GM18873 (cell line): ENCODE data around the gene PTPRN2.
"Not testable (repeated sequence)": the region's sequence is repeated elsewhere in the genome, so short reads cannot be mapped to it uniquely, and the experiment has no call there.

Experiments
- ATAC-seq: cut with Tn5 transposase; IDR thresholded peaks from one replicate; pipeline ENCODE4 v1.9.1; 2021; ENCODE audit warnings: mild to moderate bottlenecking, moderate library complexity, moderate number of reproducible peaks; ENCODE audit not compliant: unreplicated experiment, low FRiP score

Gene PTPRN2

GRCh38 chr7:158302274-158303070 is 285.2 kb downstream of the PTPRN2 start:
- no peak for ATAC-seq

DNA sequence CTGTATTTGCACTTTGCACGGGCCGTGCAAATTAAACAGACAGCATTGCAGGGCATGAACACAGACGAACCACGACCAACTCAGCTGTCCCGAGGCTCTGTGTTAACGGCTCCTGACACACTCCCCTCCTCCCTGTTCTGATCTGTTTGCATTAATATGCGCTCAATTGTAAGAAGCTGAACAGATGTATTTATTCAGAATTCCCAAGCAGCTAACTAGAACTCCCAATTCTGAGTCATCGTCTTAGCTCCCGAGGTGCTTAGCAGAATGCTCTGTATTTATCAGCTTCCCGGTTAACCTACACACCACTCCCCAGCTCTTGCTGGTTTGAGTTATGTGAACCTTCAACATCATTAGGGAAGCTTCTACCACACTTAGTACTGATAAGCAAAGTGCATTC is 286.4 kb downstream of the PTPRN2 start:
- ATAC-seq, result no peak

GRCh38 chr7:158300427-158300826 is 287.2 kb downstream of the PTPRN2 start:
- no peak for ATAC-seq

DNA sequence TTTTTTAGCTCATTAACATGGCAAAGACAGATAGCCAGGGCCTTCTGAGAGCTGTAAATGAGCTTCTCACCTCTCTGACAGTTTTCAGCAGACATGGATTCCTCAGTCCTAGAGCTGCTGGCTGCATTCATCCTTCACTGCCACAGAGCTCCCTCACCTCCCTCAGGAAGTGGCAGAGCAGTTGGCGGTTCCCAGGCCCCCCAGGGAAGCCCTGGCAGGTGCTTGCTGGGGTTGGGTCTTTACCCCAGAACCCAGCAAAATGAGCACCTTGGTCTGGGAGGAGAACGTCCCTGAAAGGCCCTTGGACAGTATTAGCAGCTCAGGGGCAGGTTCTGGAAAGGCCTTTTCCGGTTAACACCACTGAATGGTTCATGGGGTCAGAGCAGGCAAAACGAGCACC is 288.0 kb downstream of the PTPRN2 start:
- no peak for ATAC-seq

- no peak for ATAC-seq
Measured at GRCh38 chr7:158296798-158297104, 290.9 kb downstream of the PTPRN2 start.

- no peak for ATAC-seq
Measured at GRCh38 chr7:158295966-158296797, 291.4 kb downstream of the PTPRN2 start.

DNA sequence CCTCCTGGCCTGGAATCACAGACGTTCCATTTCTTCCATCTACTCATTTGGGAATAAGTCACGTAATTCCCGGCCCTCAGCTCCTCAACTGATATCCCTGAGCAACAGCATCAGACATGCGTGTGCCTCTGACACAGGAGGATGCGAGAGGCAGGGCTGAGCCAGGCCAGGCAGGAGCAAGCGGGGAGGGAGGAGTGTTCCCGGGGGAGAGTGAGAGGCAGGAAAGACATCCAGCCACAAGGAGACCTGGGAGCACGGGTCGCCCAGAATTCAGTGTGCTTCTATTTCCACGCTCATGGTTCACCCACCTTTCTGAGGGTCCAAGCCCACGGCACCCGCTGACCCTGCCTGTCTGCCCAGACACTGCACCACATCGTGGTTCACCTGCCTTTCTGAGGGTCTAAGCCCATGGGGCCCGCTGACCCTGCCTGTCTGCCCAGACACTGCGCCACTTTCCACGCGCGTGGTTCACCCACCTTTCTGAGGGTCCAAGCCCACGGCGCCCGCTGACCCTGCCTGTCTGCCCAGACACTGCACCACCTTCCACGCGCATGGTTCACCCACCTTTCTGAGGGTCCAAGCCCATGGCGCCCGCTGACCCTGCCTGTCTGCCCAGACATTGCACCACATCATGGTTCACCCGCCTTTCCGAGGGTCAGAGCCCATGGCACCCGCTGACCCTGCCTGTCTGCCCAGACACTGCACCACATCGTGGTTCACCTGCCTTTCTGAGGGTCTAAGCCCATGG is 293.0 kb downstream of the PTPRN2 start:
- not testable (repeated sequence) for ATAC-seq

DNA sequence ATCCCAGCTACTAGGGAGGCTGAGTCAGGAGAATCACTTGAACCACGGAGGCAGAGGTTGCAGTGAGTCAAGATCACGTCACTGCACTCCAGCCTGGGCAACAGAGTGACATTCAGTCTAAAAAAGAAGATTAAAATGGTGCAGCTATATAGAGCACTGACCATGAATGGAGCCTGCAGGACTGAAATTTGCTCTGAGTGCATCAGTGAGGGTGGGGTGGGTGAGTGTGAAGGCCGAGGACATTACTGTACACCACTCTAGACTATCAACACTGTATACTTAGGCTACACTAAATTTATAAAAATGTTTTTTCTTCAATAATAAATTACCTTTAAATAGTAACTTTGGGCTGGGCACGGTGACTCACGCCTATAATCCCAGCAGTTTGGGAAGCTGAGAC is 294.7 kb downstream of the PTPRN2 start:
- no peak for ATAC-seq

GRCh38 chr7:158291998-158292397 is 295.6 kb downstream of the PTPRN2 start:
- no peak for ATAC-seq

DNA sequence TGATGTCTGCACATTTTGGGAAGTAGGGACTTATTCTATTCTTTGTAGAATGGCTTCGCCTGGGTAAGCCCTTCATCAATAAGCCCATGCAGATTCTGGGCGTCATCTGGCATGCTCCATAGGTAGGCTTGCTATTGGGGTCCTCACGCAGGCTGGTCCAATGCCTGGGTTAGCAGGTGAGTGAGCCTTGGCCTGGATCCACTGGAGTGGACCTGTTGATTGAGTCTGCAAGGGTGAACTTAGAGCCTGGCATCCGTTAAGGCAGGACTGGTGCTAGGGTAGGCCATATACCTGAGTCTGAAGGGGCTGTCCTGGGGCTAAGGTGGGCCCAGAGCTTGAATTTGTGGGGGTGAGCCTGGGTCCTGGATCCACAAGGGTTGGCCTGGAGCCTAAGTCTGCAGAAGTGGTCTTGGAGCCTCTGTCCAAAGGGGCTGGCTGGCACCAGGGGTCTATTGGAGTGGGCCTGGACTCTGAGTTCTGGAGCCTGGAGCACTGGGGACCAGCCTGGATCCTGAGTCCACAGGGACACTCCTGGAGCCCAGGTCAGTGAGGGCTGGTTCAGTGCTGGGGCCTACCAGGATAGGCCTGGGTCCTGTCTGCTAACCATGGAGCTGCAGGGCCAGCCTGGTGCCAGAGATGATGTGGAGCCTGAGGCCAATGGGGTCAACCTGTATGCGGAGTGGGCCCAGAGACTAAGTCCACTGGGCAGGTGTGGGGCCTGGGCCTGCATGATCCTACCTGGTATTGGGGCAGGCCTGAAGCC is 297.7 kb downstream of the PTPRN2 start:
- ATAC-seq, result no peak

GRCh38 chr7:158289231-158289630 is 298.4 kb downstream of the PTPRN2 start:
- ATAC-seq, result no peak

GRCh38 chr7:158286210-158286609 is 301.4 kb downstream of the PTPRN2 start:
- no peak for ATAC-seq

- ATAC-seq, result no peak
Measured at GRCh38 chr7:158285383-158285770, 302.2 kb downstream of the PTPRN2 start.

DNA sequence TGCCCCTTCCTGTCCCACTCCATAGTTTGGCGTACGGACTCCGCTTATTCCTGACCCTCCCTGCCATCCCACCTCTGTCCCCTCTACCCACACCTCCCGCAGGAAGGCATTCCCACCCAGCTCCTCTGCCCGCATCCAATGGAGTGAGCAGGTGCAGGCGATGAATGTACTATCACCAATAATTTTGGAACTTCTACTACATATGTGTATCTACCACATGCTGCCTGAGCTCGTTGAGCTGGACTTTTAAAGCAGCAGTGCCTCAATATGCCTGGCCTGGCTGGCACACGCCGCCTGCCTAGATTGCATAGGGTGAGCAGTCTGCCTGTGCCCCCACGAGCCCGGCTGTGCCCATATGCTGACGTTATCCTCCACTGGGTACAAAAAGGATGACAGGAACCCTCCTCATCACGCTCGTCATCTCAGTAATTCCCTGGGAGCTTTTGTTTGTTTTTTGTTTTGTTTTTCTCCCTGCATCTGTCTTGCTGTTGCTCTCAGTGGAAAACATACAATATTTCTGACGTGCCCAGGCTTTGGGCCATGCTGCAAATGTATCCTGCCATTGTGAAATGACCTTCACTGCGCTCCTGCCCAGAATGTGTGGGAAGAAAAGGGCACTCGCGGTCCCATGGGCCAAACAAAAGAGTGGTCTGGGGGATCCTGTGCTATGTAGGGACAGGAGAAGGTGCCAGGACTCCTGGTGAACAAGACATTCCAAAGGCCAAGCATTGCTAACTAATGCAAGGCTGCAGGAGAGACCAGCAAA is 302.8 kb downstream of the PTPRN2 start:
- no peak for ATAC-seq

- no peak for ATAC-seq
Measured at GRCh38 chr7:158284121-158284520, 303.5 kb downstream of the PTPRN2 start.

- no peak for ATAC-seq
Measured at GRCh38 chr7:158283016-158283974, 304.3 kb downstream of the PTPRN2 start.

DNA sequence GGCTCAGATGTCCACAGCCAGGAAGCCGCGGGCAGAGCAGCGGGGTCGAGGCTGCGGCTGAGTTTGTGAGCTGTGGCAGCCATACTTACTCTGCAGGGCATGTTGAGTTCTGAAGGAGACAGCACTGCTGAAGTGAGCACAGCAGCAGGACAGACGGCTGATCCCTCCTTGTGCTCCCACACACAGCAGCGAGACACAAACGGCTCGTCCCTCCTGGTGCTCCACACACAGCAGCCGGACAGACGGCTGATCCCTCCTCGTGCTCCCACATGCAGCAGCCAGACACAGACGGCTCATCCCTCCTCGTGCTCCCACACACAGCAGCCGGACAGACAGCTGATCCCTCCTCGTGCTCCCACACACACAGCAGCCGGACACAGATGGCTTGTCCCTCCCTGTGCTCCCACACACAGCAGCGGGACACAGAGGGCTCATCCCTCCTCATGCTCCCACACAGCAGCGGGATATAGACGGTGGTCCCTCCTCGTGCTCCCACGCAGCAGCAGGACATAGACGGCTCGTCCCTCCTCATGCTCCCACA is 305.1 kb downstream of the PTPRN2 start:
- no peak for ATAC-seq

DNA sequence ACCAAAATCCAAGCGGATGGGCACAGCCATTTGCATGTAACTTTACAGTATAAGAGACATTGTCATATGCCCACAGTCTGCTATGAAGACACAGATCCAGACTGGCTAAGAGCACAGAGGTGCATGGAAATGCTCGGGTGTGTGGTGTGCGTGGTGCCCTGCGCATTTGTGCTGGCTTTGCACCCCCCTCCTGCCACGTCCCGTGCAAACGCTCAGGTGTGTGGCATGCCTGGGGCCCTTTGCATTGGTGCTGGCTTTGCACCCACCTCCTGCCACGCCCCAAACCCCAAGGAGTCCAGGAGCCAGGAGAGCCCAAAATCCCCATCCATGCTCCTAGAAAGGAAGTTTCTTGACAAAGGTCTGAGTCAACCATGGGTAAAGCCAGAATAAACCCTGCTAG is 306.2 kb downstream of the PTPRN2 start:
- ATAC-seq, result no peak
